RPMI8226 (cell line): ENCODE data around the gene ATP6V1F.
"Not testable (repeated sequence)": the region's sequence is repeated elsewhere in the genome, so short reads cannot be mapped to it uniquely, and the experiment has no call there.

Experiments
- DNase-seq: peaks from one replicate; pipeline ENCODE4 v3.0.0-alpha.2; 2015

The ATP6V1F gene

GRCh38 chr7:128904381-128905197 is 41.9 kb downstream of the ATP6V1F start:
- peak; percentile 81 for DNase-seq

- no peak for DNase-seq
Observed at GRCh38 chr7:128906001-128906765, 43.5 kb downstream of the ATP6V1F start.

DNA sequence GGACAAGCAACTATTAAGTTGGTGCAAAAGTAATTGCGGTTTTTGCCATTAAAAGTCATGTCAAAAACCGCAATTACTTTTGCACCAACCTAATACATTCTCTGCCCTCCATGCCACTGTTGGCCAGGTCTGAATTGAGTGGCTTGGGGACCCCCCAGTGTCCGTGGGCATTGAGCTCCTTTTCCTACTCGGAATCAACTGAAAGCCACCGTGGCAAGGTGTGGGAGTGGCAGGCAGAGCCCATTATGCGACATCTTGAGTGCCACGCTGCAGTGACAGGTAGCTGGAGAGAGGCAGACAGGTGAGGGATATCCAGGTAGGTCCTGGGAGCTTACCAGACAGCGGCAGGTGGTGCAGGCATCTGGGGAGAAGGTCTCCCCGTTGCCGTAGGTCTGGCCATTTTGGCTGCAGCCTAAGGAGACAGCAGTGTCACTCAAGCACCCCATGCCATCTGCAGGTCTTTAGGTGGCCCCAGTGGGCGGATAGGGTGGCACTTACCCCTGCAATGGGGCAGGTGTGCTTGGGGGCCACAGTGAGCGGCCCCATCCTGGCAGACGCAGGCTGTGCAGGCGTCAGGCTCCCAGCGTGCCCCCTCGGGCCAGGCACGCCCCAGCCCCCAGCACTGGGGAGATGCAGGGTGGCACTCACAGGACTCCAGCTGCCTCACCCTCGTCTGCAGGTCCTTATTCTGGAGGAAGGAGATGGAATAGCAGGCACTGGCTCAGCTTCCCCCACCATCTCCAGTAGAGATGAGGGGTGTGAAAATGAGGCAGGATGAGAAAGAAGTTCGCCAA is 44.3 kb downstream of the ATP6V1F start:
- DNase-seq = no peak

DNA sequence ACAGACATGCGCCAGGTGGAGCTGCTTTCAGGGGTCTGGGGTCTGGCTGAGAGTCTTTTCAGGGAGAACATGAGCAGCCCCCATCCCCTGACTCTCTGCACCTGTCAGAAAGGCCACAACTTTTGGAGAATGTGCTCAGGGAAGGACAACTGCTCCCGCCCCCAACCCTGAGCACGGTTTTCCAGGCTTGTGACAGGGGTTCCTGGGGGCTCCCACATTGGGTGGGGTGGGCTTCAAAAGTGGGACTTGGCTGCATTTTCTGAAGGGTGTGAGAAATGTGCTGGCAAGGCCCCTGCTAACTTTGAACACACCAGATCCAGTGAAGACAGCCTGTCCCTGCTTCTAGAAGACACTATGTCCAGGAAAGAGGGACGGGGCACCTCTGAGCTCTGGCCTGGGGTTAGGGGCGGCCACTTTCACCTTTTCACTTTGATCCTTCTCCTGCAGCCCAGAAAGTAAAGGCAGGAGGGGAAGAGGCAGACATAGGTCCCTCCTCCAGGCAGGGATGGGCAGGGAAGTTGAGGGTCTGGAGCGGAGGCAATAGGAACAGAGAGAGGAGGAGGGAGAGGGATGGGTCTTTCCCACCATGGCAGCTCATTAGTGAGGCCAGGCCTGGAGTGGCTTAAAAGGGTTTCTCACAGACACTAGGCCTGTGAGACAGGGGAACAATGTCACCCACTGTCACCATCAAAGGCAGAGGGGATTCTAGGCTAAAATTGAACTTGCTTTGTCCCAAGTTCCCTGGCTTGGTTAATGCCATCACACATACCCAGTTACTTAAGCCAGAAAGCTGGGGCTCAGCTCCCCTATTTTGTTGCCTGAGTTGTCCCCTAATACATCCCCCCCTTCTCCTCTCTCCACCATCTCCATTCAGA is 46.3 kb downstream of the ATP6V1F start:
- DNase-seq = no peak

GRCh38 chr7:128909625-128910568 is 47.2 kb downstream of the ATP6V1F start:
- no peak for DNase-seq

DNA sequence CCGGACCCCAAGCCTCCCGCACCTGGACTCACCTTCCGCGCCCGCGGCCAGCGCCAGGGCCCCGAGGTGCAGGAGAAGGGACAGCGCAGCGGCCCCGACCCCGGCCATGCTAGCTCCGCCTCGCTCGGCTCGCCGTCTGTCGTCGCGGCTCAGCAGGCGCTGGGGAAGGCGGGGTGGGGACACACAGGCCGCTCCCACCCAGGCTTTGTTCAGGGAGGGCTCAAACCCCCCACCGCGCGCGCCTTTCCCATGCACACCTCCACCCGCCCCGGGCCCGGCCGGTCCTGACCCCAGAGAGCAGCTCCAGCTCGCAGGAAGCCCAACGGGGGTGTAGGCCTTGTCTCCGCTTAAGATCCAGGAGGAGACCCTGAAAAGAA is 47.9 kb downstream of the ATP6V1F start, which contains the start of gene KCP:
KCP (minus strand) TSS at position 141 of the 377 bp plus-strand sequence; CDS start at position 108, 33 bp downstream.
- DNase-seq = no peak

DNA sequence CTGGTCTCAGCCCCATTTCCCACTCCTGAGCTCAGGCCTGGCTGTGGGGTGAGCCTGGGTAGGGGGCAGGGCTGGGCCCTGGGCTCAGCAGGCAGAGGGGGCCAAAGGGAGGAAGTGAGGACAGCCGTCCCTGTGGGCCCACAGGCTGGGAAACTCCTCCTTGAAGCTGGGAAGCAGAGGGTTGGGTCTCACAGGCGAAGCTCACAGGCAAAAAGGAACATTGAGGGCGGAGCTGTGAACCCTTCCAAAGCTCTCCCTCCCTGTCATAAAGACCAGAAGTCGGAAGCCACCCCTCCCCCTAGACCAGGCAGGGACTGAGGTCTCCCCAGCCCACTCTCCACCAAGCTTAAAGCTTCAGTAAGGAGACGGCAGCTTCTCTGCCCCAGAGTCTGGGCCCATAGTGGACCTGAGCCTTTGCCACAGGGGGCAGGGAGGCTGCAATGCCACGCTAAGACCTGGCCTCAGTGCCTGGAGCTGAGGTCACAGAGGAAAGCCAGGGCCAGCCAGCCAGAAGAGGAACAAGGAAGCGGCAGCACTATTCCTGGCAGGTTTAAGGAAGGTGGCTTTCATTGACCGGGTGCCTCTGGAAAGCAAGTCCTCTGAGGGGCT is 48.9 kb downstream of the ATP6V1F start:
- no peak for DNase-seq

DNA sequence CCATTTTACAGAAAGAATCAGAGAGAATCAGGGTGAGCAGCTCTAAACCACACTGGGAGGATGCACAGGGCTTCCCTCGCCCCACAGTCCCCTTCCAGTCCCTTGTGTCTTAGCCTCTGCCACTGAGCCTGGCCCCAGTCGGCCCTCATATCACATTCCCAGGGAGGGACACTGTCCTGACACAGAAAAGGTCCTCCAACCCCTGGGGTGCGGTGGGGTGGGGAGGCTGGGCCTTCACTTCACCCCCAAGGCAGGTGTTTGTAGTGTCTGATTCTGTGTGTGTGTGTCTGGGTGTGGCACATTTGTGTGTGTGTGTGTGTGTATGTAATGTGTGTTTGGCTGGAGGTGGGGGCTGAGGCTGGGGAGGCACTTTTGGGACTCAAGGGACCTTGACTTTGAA is 49.6 kb downstream of the ATP6V1F start:
- no peak for DNase-seq

DNA sequence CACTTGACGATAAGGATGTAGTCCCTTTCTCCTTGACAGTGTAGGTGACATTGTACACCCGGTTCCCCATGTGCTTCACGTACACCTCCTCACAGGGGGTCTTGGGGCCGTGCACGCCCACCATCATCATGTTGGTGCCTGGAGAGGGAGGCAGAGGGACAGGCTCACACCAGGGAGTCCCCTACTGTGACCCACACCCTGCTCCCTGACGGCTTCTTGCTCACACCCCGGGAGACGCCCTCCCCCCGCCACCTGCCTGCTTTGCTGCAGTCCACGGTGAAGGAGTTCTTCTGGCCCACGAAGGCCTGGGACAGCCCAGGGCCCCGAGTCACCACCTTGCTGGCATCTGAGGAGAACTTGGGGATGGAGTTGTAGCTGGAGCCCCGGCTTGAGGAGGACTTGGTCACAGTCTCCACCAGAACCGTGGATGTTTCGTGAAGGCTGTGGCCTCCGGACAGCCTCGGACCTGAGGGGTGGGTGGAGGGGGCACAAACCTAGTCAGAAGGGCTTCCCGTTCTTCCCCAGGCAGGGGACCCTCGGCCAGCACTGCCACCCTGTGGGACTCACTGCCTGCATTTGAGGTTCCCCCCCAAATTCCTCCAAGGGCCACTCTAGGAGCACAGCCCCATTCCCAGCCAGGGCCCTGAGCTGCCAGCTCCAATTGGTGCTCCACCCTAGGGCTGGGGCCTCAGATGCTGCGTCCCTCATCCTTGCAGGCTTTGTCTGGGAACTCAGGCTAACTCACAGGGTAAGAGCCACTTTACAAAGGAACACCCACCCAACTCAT is 50.2 kb downstream of the ATP6V1F start:
- not testable (repeated sequence) for DNase-seq

DNA sequence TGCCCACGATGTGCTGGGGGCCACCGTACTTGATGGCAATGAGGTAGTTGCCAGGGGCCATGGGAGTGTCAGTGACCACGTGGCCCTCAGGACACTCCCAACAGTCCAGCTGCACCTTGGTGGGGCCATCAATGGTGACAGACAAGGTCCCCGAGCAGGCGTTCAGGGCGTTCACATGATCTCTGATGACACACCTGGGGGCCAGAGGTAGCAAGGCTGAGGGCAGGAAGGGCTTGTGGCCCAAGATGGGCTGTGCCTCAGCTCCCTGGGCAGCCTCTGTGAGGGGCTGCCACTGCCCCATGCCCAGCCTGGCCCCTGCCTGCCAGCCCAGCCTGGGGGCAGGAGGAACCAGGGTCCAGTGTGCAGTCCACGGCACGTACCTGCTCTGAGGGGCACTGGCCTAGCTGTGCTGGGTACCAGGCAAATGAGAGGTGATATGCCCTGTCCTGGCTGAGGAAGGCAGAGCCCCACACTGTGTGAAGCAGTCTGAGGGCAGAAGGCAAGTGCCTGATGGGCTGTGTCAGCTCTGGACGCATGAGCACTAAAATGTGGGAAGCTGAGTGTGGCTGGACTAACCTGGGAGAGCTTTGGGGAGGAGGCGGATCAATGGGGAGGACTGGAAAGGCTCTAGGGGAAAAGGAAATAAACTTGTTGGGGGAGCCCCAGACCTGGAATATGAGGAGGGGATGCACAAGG is 51.4 kb downstream of the ATP6V1F start:
- no peak for DNase-seq

DNA sequence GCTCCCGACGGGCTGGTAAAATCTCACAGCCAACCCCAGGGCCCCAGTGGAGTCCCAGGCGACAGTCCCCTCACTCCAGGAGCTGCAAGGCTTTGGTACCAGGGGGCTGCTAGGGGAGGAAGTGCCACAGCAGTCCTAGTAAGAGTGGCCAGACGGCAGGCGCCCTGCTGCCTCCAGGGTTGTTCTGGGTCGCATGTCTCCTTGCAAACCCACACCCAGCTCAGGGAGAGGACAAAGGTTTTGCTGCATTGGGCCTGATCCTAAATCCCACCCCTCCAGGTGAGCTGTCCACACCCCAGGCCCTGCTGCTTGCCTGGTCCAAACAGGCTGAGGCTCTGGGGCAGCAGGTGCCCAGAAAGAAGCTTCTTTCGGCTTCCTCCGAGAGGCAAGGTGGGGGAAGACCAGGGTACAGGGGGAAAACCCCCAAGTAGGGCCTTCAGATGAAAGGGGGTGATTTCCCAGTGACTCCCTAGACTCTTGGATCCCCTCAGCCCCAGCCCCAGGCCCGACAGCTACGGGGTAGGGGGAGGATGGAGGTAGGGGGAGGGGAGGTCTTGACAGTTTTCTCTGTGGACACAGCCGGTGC is 52.0 kb downstream of the ATP6V1F start:
- no peak for DNase-seq

DNA sequence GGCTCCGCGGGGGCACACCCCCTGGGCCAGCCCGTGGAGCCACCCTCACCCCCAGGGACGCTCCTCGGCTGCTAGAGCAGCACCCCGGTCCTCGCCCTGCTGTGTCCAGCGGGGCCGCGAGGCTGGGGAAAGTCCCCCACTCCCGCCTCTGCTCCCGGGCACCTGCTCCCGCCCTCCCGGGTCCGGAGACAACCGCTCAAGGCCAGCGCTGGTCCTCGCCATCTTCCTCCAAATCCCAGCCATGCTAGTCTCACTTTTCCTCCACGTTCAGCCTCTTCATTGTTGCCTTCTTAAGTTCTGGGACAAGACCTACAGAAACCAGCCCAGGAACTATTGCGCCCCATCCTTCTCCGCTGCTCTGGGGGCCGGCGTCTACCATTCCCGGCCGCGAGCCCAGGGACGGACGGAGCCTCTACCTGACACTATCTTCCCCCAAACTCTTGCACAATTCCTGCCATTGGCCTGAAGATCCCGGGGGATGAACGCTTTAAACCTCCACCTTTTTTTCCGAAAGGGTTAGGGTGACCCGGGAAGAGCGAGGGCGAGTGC is 52.7 kb downstream of the ATP6V1F start:
- no peak for DNase-seq
